KG1 (cell line): ENCODE results near the gene CLCA4.
"Not testable (repeated sequence)": the region's sequence is repeated elsewhere in the genome, so short reads cannot be mapped to it uniquely, and the experiment has no call there.

Source experiments
- DNase-seq: peaks from one replicate; lab custom pipeline; 2025; lab: John Stamatoyannopoulos, UW

CLCA4 gene

DNA sequence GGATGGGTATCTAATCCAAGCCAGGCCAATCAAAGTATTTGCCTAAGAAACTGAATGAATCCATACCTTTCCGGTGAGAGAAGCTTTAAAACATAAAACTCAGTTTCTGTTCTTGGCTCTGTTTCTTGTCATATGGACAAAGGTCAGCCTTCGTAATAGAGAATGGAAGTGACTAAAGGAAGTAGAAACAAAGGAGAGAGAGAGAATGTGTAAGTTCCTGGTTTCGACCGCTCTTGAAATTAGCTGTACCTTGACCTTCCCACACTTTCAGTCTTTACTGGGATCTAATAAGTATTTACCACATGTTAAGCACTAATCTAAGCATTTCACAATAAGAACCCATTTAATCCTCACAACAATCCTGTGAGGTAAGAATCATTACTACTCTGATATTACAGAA is 19.6 kb upstream of the CLCA4 start:
- DNase-seq = no peak

DNA sequence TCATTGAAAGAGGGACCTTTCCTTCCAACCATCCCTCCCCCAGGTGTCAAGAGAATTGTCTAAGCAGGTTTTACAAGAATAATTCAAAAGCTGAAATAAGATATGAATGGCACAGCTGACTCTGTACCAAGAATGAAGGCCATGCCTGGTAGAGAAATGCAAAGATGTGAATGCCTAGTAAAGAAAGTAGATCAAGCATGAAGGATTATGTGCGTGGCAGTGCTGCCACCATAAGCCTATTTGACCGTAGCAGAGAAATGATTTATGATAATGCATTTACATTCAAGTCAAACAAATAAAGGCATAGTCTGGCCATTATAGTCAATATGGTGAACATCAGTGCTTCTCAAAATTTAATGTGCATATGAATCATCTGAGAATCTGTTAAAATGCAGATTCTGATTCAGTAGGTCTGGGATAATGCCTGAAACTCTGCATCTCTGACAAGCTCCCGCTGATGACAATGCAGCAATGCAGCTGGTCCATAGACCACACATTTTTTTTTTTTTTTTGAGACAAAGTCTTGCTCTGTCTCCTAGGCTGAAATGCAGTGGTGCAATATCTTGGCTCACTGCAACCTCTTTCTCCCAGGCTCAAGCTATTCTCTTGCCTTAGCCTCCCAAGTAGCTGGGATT is 16.6 kb upstream of the CLCA4 start:
- no peak for DNase-seq

DNA sequence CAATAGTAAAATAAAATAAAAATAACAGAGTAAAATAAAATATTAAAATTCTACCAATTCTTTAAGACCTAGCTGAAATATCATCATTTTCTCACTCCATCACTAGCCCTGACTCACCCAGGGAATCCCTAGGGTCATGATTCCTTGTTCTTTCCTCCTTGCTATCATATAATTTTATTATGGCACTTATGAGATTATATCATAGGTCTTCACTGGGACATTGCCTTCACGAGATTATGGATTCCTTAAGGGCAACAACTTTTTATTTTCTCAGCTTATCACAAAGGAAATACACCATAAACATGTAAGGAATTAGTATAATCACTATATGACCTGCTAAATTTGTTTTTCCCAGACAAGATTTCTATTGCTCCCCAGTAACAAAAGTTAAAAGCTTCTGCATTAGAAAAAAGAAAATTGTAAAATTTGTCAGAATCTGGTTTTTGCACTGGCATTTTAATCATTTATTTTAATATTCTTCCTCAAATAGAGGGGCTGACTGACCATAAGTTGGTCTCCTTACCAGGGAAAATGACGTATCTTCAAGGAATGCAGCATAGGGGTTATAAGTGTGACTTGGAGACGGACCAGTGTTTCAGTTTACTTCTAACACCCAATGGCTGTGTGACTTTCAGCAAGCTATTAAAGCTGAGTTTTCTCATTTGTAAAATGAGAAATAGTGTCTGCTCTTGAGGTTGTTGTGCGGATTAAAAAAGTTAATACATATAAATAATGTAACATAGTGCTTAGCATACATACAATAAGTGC is 8.8 kb upstream of the CLCA4 start:
- DNase-seq = no peak

DNA sequence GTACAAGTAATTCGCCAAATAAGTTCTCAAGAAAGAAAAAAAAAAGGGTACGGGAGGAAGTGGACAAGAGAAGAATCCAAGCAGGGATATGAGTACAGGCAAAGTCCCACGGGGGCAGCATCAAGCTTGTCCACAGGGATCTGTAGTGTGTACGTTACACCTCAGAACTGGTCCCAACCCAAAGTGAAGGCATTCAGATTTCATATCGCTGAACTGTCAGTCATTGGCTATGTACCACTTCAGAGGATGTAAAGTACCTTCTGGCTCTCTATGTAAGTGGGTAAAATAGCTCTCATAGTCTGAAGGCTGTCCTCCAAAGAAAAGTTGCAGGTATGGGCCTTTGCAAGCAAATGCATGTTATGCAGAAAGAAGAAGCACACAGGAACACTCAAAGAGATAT is 8.1 kb upstream of the CLCA4 start:
- no peak for DNase-seq

DNA sequence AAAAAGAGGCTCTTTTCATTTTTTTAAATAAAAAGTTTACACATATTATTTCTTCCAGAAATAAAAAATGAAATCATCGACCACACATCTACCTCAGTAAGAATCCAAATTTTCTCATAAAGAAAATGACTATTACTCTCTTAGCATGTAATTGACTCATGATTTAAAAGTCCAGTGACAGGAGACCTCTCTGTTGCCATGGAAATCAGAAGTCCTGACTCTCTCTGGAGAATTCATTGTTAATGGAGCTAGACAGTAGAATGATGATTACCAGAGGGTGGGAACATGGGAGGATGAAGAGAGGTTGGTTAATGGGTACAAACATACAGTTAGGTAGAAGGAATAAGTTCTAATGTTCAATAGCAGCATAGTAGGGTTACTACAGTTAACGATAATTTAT is 5.0 kb upstream of the CLCA4 start:
- DNase-seq = no peak

DNA sequence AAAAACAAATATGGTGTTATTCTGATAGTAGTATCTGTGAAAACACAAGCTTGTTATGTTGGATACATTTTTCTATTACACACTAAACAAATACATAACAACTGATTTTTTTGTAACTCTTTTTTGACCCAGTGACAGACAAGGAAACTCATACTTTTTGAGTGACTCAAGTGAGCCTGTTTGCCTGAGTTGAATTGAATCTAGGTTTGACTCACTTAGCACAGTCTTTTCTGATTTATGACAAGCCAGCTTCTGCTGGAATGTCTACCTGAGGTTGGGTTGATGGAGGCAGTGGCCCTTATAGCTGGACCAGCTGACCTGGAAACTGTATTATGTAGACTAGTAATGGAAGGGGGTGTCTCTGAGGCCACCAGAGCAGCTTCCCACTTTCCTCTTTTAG is 4.2 kb upstream of the CLCA4 start:
- DNase-seq = no peak

DNA sequence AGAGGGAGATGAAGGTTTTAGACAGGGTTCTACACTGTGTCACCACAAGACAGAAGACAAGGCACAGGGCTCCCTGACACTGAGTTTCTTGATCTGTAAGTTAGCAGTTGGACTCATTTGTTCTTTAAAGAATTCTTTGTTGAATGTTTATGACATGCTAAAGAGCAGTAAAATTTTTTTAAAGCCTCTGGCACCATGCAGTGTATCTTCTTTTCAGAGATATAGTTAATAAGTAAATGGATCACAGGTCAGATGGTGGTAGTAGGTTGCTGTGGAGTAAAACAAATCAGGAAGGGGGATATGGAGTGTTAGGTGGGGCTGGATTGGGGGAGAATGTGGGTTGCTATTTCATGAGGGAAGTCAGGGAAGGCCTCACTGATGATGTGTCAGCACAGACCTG is 2.0 kb downstream of the CLCA4 start:
- DNase-seq = no peak

DNA sequence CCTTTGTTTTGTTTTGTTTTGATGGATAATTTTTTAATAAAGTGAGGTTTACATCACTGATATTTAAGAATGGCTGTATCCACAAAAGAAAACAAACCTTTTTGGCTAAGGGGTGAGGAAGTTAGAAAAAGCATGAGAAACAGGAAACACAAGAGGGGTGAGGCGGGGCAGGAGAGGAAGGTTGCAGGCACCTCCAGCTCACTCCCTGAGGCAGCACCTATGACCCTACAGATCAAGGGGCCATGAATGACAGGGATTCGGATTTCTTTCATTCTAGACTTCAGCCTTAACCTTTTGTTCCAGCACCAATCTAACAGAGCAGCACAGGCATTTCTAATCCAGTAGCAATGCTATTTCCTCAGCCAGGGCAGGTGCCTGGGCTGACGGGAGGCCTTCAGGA is 4.4 kb downstream of the CLCA4 start:
- DNase-seq = no peak

DNA sequence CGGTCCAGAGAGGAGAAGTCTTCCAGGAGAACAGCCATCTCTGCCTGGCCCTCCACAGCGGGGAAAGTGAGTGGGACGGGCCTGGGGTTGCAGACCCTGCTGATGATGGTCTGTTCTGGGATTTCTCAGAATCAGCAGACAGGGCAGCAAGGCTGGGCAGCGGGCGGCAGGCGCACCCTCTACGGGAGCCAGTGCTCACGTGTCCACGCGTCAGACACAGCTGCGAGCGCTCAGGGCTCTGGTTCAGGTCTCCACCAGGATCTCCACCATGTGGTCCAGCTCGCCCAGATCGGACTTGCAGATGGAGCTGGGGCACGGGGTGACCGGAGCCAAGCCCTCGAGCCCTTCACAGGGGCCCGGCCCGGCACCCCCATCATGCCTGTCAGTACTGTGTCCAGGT is 5.5 kb downstream of the CLCA4 start:
- no peak for DNase-seq

DNA sequence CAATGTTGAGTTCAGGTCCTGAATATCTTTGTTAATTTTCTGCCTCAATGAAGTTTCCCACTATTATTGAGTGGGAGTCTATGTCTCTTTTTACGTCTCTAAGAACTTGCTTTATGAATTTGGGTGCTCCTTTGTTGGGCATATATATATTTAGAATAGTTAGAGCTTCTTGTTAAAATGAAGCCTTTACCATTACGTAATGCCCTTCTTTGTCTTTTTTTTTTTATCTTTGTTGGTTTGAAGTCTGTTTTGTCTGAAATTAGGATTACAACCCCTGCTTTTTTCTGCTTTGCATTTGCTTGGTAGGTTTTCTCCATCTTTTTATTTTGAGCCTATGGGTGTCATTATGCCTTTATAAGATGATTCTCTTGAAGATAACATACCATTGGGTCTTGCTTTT is 10.9 kb downstream of the CLCA4 start:
- no peak for DNase-seq

DNA sequence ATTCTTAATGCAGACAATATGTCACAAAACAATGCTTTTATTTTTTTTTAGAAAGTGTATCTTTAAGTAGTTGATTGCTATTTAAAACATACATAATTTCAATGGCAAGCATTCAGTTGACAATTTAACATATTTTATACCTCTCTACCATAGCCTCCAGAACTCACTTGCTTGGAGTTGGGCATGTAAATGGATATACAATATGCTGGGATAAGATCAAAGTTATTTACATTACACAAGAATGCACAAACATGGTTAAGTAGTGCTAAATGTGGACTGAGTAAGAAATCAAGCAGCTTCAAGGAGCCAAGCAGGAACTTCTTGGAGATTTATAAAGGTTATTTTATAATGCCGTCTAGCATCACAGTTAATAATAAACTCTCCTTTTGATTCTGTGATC is 17.0 kb downstream of the CLCA4 start:
- DNase-seq = no peak

DNA sequence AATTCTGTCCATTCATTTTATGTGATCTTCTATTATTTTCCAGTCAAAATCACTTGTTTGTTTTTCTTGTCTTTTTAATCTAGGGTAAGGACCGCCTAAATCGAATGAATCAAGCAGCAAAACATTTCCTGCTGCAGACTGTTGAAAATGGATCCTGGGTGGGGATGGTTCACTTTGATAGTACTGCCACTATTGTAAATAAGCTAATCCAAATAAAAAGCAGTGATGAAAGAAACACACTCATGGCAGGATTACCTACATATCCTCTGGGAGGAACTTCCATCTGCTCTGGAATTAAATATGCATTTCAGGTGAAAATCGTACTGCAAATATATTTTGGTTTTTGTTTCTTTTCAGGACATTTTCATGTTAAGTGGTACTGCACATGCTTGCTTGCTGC is 20.5 kb downstream of the CLCA4 start:
- DNase-seq = no peak

DNA sequence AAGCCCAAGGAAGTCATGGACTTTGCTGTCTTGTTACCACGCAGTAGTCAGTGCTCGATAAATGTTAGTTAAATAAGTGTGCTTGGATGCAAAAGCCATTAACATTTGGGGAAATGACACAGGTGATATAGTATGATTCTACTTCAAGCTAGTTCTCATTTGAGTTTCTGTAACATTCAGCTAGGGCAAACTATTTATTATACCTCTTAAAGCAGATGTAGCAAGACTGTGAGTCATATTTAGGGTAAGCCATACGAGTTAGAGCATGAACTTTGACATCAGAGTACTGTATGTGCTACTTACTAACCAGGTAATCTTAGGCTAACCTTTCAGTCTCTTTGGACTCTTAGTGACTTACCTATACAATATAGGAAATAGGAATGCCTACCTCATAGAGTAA is 21.0 kb downstream of the CLCA4 start:
- DNase-seq = no peak

DNA sequence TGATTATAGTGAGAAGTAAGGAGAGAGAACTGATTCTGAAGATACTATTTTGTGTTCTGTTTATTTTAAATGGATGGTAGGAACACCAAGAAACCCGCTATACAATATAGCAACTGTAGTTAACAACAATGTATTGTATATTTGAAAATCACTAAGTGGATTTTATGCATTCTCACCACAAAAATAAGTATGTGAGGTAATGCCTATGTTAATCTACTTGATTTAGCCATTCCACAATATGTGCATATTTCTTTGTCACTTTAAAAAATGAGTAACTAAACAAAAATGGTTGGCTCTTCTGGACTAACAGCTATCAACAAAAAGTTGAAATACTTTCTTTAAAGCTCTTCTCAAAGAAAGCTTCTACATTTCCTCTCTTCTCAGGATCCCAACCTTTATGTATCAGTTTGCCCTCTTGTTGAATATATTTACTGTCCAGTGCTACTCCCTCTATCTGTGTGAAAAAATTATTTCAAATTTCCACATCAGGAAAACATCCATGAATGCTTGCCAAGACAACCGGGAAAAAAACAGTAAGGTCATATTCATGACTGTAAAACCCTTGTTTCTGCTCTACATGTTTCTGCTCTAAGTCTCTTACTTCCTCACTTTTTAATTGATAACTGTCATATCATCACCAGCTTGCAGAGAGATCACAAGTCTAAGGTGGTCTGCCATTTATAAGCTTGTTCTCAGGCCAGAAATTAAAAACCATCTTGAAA is 27.0 kb downstream of the CLCA4 start:
- no peak for DNase-seq

DNA sequence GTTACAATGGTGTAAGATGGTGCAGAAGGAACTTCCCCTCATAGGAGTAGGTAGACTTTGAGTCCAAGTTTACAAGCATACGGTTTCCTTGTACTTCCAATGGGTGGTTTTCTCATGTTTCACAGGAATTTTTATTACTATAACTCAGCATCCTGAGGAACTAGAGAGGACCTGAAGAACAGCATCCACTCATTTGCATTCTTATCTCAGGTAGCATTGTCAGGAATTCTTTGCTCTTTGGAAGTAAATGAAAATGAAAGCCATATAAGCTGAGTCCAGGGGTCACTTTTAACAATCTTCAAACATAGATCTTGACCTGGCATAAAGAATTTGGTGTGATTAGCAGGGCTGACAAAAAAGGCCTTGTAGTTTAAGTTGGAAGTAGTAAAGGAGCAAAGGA is 34.4 kb downstream of the CLCA4 start:
- DNase-seq = no peak

DNA sequence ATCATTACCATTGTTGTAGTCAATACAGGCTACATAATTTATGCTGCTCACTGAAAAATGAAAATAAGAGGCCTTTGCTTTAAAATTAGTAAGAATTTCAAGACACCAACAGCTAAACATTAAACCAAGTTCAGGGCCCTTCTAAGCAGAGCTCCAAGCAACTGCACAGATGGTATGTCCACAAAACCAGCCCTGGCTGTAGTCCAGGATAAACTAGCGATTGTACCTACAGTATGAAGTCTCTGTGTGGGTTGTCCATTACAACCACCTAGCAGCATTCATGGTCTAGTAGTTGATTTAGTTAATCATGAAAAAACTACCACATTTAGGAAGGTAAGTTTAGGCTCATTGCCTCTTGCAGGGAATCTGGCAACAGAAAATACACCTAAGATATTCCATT is 35.3 kb downstream of the CLCA4 start:
- no peak for DNase-seq

DNA sequence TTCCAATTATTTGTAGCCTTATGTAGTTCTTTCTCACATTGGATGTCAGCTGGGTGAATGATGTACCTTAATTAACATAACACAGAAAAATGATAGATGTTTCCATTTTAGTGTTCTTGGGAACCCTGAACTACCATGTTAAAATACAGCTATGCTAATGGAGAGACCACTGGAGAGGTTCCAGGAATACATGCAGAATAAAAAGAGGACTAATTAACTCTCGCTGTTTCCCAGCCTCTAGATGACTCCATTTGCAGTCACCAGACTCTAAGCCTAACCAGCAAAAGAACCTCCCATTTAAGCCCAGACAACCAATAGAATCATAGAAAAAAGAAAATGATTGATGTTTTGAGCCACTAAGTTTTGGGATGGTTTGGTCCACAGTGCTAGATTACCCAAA is 36.2 kb downstream of the CLCA4 start:
- no peak for DNase-seq

DNA sequence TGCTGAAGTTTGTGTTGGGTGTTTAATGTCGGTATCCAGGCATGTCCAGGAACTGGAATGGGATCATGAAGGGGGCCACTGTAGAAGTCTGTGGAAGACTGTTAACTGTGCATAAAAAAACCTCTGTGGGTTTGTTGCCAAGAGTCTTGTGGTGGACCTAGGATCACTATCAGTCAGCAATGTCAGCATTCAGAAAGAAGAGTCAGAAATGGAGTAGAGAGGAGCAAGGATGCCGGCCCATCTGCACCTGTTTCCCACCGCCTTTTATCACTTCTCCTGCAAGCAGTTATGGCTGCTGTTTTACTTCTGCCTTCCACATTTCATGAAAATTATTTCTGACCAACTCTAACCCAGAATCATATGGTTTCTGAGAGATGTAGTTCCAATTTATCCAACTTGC is 36.7 kb downstream of the CLCA4 start:
- no peak for DNase-seq

DNA sequence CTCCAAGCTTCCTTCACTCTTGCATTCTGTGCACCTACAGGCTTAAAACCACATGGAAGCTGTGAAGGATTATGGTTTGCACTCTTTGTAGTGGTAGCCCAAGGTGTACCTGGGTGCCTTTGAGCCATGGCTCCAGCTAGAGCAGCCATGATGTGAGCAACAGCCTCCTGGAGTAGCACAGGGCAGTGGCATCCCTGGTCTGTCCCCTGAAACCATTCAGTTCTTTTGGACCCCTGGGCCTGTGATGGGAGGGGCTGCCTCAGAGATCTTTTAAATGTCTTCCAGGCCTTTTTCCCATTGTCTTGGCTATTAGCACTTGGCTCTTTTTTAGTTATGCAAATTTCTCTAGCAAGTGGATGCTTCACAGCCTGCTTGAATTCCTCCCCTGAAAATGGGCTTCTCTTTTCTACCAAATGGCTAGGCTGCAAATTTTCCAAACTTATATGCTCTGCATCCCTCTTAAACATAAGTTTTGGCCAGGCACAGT is 47.4 kb downstream of the CLCA4 start:
- DNase-seq = no peak

DNA sequence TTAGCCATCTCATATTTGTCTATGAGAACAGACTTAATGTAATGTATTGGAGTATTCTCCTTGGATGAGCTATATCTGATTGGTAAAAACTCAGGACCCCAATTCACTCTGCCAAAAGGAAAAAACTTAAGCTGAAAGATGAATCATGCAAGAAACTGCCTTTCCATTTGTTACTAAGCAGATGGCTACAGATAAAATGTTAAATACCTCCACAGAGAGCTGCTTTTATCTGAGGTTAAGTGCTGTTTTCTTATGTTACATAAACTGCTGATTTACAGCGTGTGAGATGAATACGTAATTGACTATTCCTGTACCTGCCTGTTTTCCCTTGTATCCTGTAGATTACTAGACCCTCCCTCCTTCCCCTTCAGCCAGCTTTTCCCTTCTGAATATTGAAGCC is 49.3 kb downstream of the CLCA4 start:
- no peak for DNase-seq

DNA sequence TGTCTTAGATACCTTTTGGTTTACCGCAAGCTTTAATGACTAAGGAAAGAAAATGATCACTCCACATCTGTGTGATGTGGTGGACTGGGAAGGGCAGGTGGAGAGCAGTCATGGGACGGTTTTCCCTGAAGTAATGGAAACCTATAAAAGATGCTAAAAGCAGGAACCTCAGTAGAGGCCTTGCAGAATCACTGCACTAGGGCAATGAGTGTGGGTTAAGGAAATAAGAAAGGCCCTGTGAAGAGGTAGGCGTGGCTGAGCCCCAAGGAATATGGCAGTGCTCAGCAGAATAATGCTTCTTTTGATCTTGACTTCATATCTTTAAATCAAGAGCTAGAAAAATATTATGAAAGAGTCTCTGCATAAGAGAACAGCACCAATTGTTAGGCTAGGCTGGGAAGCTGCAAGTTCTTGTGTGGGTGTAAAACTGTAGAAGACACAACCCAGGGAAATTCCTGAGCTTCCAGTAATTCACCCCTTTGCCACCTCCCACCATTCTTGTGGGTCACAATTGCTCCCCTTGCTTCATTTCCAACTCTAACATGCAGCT is 49.9 kb downstream of the CLCA4 start:
- DNase-seq = no peak

DNA sequence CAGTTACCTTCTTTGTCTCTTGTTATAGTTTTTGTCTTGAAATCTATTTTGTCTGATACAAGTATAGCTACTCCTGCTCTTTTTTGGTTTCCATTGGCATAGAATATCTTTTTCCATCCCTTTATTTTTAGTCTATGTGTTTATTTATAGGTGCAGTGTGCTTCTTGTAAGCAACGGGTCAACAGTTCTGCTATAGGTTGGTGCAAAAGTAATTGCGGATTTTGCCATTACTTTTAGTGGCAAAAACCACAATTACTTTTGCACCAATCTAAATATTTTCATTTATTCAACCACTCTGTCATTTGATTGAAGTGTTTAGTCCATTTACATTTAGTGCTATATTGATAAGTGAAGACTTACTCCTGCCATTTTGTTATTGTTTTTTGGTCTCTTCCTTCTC is 59.2 kb downstream of the CLCA4 start:
- DNase-seq = not testable (repeated sequence)

DNA sequence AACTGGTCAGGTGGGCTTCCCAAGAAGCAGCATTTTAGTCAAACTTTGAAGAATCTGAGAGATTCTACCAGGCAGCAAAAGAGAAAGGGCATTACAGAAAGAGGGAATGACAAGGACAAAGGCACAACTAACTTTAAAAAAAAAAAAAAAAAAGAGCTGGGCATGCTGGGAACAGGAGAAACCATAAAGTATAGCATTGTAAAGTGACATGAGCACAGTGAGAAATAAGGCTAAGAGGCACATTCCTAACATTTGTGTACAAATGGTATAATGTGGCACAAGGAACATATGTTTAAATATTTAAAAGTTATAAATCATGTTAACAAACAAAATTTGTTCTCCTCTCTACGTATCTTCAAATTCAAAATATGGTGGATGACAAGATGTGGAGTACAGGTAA is 69.6 kb downstream of the CLCA4 start:
- DNase-seq = no peak
